IPS-20b (cell line): ENCODE results near the gene ZNF81.
"Not testable (repeated sequence)": the region's sequence is repeated elsewhere in the genome, so short reads cannot be mapped to it uniquely, and the experiment has no call there.

Source experiments
- H3K27ac ChIP-seq: one replicate; pipeline ENCODE4 v1.5.1; 2013; ENCODE audit warnings: low read length
- H3K27me3 ChIP-seq: 2 replicates; pipeline ENCODE4 v1.6.1; 2013; ENCODE audit warnings: mild to moderate bottlenecking, low read length, inconsistent platforms; ENCODE audit not compliant: insufficient read depth
- H3K36me3 ChIP-seq: 2 replicates; pipeline ENCODE4 v1.6.1; 2013; ENCODE audit warnings: low read depth, mild to moderate bottlenecking, inconsistent platforms, low read length, moderate library complexity; ENCODE audit not compliant: insufficient read depth
- H3K4me1 ChIP-seq: 2 replicates; pipeline ENCODE4 v1.6.1; 2013; ENCODE audit warnings: mild to moderate bottlenecking, control low read depth, inconsistent platforms, low read length, moderate library complexity; ENCODE audit not compliant: insufficient read depth
- H3K4me3 ChIP-seq: 2 replicates; pipeline ENCODE4 v1.5.1; 2013; ENCODE audit warnings: mild to moderate bottlenecking, low read length, inconsistent platforms
- H3K9ac ChIP-seq: 2 replicates; pipeline ENCODE4 v1.6.1; 2013; ENCODE audit warnings: low read depth, mild to moderate bottlenecking, inconsistent platforms, low read length, moderate library complexity
- H3K9me3 ChIP-seq: 2 replicates; pipeline ENCODE4 v1.6.1; 2013; ENCODE audit warnings: mild to moderate bottlenecking, low read depth, low read length, inconsistent platforms; ENCODE audit not compliant: insufficient read depth

ZNF81 gene

GRCh38 chrX:47936940-47937317 lies 100.2 kb downstream of the ZNF81 start:
- no peak overlapping the region for H3K27ac ChIP-seq
- no peaks in the 10 kb centered on the region for H3K27me3 ChIP-seq
- peaks cover 6% of the 10 kb centered on the region; the same call in 1 of the 2 replicates for H3K4me1 ChIP-seq
- H3K9ac ChIP-seq = no peak overlapping the region
- H3K4me3 ChIP-seq = no peak overlapping the region
- H3K36me3 ChIP-seq = no peaks in the 10 kb centered on the region
- H3K9me3 ChIP-seq = no peaks in the 10 kb centered on the region

- Histone ChIP-seq H3K27ac (no peak overlapping the region), H3K9me3 (no peaks in the 10 kb centered on the region), H3K9ac (no peak overlapping the region), H3K36me3 (no peaks in the 10 kb centered on the region), H3K27me3 (no peaks in the 10 kb centered on the region), H3K4me3 (no peak overlapping the region), H3K4me1 (peaks cover 6% of the 10 kb centered on the region; the same call in 1 of the 2 replicates)
These were observed 103.7 kb downstream of the ZNF81 start for GRCh38 chrX:47940448-47940847.

- H3K27me3 ChIP-seq = no peaks in the 10 kb centered on the region
- H3K4me1 ChIP-seq = no peaks in the 10 kb centered on the region
- no peak overlapping the region for H3K27ac ChIP-seq
- no peak overlapping the region for H3K4me3 ChIP-seq
- H3K36me3 ChIP-seq = no peaks in the 10 kb centered on the region
- H3K9ac ChIP-seq = no peak overlapping the region
- H3K9me3 ChIP-seq = no peaks in the 10 kb centered on the region
These were observed 104.7 kb downstream of the ZNF81 start for GRCh38 chrX:47941423-47941822.

GRCh38 chrX:47955295-47955694 lies 118.6 kb downstream of the ZNF81 start:
- not testable (repeated sequence) for H3K9me3 ChIP-seq, H3K4me3 ChIP-seq, H3K36me3 ChIP-seq, H3K27me3 ChIP-seq, H3K27ac ChIP-seq, H3K4me1 ChIP-seq, H3K9ac ChIP-seq

- H3K27ac ChIP-seq = no peak overlapping the region
- H3K4me1 ChIP-seq = no peaks in the 10 kb centered on the region
- H3K4me3 ChIP-seq = no peak overlapping the region
- no peaks in the 10 kb centered on the region for H3K36me3 ChIP-seq
- H3K9me3 ChIP-seq = no peaks in the 10 kb centered on the region
- no peak overlapping the region for H3K9ac ChIP-seq
- no peaks in the 10 kb centered on the region for H3K27me3 ChIP-seq
These were observed 119.3 kb downstream of the ZNF81 start for GRCh38 chrX:47956016-47956415.

- H3K4me1 ChIP-seq, H3K27ac ChIP-seq, H3K9me3 ChIP-seq, H3K36me3 ChIP-seq, H3K4me3 ChIP-seq, H3K27me3 ChIP-seq, H3K9ac ChIP-seq: not testable (repeated sequence)
These were observed 121.5 kb downstream of the ZNF81 start for GRCh38 chrX:47958206-47958605.

- Histone ChIP-seq H3K4me3 (no peak overlapping the region), H3K27ac (no peak overlapping the region), H3K9me3 (no peaks in the 10 kb centered on the region), H3K36me3 (no peaks in the 10 kb centered on the region), H3K27me3 (no peaks in the 10 kb centered on the region), H3K9ac (no peak overlapping the region), H3K4me1 (no peaks in the 10 kb centered on the region)
These were observed 122.2 kb downstream of the ZNF81 start for GRCh38 chrX:47958761-47959342.

GRCh38 chrX:47960406-47960805 lies 123.7 kb downstream of the ZNF81 start:
- Histone ChIP-seq H3K36me3 (no peaks in the 10 kb centered on the region), H3K27me3 (no peaks in the 10 kb centered on the region), H3K4me3 (no peak overlapping the region), H3K9ac (no peak overlapping the region), H3K27ac (no peak overlapping the region), H3K9me3 (peaks cover 11% of the 10 kb centered on the region; the same call in 1 of the 2 replicates), H3K4me1 (no peaks in the 10 kb centered on the region)

GRCh38 chrX:47961830-47962229 lies 125.1 kb downstream of the ZNF81 start:
- not testable (repeated sequence) for H3K36me3 ChIP-seq, H3K27ac ChIP-seq, H3K4me1 ChIP-seq, H3K9ac ChIP-seq, H3K27me3 ChIP-seq, H3K4me3 ChIP-seq
- H3K9me3 ChIP-seq = peaks cover 11% of the 10 kb centered on the region; the same call in 1 of the 2 replicates

- H3K9me3 ChIP-seq = peaks cover 16% of the 10 kb centered on the region; the same call in 1 of the 2 replicates
- not testable (repeated sequence) for H3K9ac ChIP-seq, H3K27ac ChIP-seq, H3K4me3 ChIP-seq, H3K4me1 ChIP-seq, H3K27me3 ChIP-seq, H3K36me3 ChIP-seq
These were observed 128.8 kb downstream of the ZNF81 start for GRCh38 chrX:47965526-47965925.
